H1 (cell line): ENCODE results near the gene MBTPS1. TPM values are rescaled to one million over a fixed set of nuclear protein-coding genes. Genes with fewer than 3 reads are reported as not detected.

Experiments used
- HDAC2 ChIP-seq, 2 experiments: fragments of 300-600 bp in 1 of 2; sonication (generic) in 1 of 2; IDR thresholded peaks; 2 replicates each; pipeline ENCODE4 v1.6.1; 2011 to 2012; ENCODE audit warnings: low read depth in 2 of 2, low read length in 2 of 2, mild to moderate bottlenecking in 2 of 2, moderate library complexity in 2 of 2, borderline replicate concordance in 1 of 2, inconsistent platforms in 1 of 2
- NRF1 ChIP-seq: IDR thresholded peaks from 2 replicates; pipeline ENCODE4 v1.6.1; 2011; ENCODE audit warnings: mild to moderate bottlenecking, low read depth, low read length, improper control_type of control experiment
- PHF8 ChIP-seq: fragments of 200-600 bp; sonication (generic); conservative IDR thresholded peaks from 2 replicates; pipeline ENCODE4 v1.7.1; 2012; ENCODE audit warnings: low read depth, mild to moderate bottlenecking, inconsistent platforms, low read length, moderate library complexity
- RFX5 ChIP-seq: IDR thresholded peaks from 2 replicates; pipeline ENCODE4 v1.6.1; 2011; ENCODE audit warnings: low read depth, low read length, improper control_type of control experiment, borderline replicate concordance
- SP1 ChIP-seq: IDR thresholded peaks from 2 replicates; pipeline ENCODE4 v1.6.1; 2011; ENCODE audit warnings: low read depth, low read length
- polyA plus RNA-seq, 7 experiments: library from polyadenylated mRNA; depleted of rRNA in 3 of 7; stranded (reverse) in 5 of 7; unstranded in 2 of 7; fragments of >200 nt in 5 of 7; fragments of 200-250 nt in 2 of 7; gene quantifications; 1 replicate in 5 of 7; 2 replicates in 1 of 7; 4 replicates in 1 of 7; pipeline versions ENCODE4 v1.2.1 to v1.2.3, GENCODE V29; 2011 to 2013; ENCODE audit warnings: missing spikeins in 2 of 7, mixed read lengths in 2 of 7
- total RNA-seq: library from RNA; stranded (reverse); fragmentation: NEBNext Ultra II Directional; extraction: Animal tissue kit (Norgen Biotek cat#: 25700); gene quantifications from 2 replicates; pipeline ENCODE4 v1.2.1, GENCODE V29; 2021
- TF ChIP-seq, protein P1 (sequence below): IDR thresholded peaks from 2 replicates; pipeline ENCODE4 v1.6.1; 2011; ENCODE audit warnings: low read depth, mild to moderate bottlenecking, low read length; ENCODE audit not compliant: insufficient read depth

MBTPS1 gene
- total and polyA plus RNA-seq, 2 of the 8 experiments (the other 6 are each of a cell fraction or from before 2014, with no cell fraction given), result 30.6 to 53.3 TPM

GRCh38 chr16:84079664-84080063 is 37.1 kb downstream of the MBTPS1 start (continued):
- no peak for TF ChIP-seq HDAC2 (IDR thresholded peaks at IDR 0.05; ENCODE audit: borderline replicate concordance in 1 of 2, low read depth in 2 of 2, low read length in 2 of 2)
- TF ChIP-seq, protein P1, sequence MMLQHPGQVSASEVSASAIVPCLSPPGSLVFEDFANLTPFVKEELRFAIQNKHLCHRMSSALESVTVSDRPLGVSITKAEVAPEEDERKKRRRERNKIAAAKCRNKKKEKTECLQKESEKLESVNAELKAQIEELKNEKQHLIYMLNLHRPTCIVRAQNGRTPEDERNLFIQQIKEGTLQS, result no peak
- TF ChIP-seq RFX5, result no peak
- no peak for TF ChIP-seq SP1
- no peak for TF ChIP-seq NRF1
- no peak for TF ChIP-seq PHF8
